Measurements from ENCODE around the gene SET. TPM values are rescaled to one million over a fixed set of nuclear protein-coding genes. Genes with fewer than 3 reads are reported as not detected.
A peak's percentile ranks its signal among the peaks of the same experiment; 100 is the strongest.
"Not testable (repeated sequence)": the region's sequence is repeated elsewhere in the genome, so short reads cannot be mapped to it uniquely, and the experiment has no call there.

Gene SET
- total RNA-seq, 1 experiment from 2014 or later: 1,009 TPM

GRCh38 chr9:128657344-128657704, 31.7 kb upstream of the SET start:
- TF ChIP-seq EZH2 (IDR thresholded peaks at IDR 0.05; ENCODE audit: borderline replicate concordance, low read depth, low read length, poor library complexity, severe bottlenecking): no peak
- TF ChIP-seq CTCF (conservative IDR thresholded peaks at IDR 0.05; ENCODE audit: low read depth, low read length): no peak
- Histone ChIP-seq H3K27me3 (replicated peaks; ENCODE audit: insufficient read depth, low read depth, low read length, poor library complexity) (no peaks in the 10 kb centered on the region), H3K9me3 (ENCODE audit: low read depth, low read length, poor library complexity, severe bottlenecking) (no peaks in the 10 kb centered on the region), H3K27ac (ENCODE audit: low read depth, low read length, poor library complexity, severe bottlenecking) (peak overlapping the region; percentile 100), H3K4me3 (ENCODE audit: low read depth, low read length, poor library complexity, severe bottlenecking) (peak overlapping the region; percentile 69), H3K36me3 (ENCODE audit: insufficient read depth, low read length, poor library complexity, severe bottlenecking) (no peaks in the 10 kb centered on the region), H3K4me1 (ENCODE audit: insufficient read depth, low read length, poor library complexity, severe bottlenecking) (no peaks in the 10 kb centered on the region)
- POLR2A ChIA-PET (ENCODE audit: low non-redundant PET): no interaction called here
- CTCF ChIA-PET: interaction anchor here (0.5 kb wide), 1 partner anchor 20 kb away, joined by 3 read pairs; no protein-coding TSS in a partner anchor
- DNase-seq (ENCODE audit: low spot score): no peak
- intact Hi-C loops (cut with micrococcal nuclease; ENCODE audit: unreplicated experiment): no loop called here
- TSS peak; percentile 90 for BruUV-seq (replicated peaks)

- CTCF ChIA-PET: interaction anchor here (0.5 to 0.7 kb wide), 2 partner anchors 20 to 25 kb away, joined by 3 read pairs; no protein-coding TSS in a partner anchor
- DNase-seq (ENCODE audit: low spot score): no peak
- Histone ChIP-seq H3K27me3 (replicated peaks; ENCODE audit: insufficient read depth, low read depth, low read length, poor library complexity) (no peaks in the 10 kb centered on the region), H3K4me3 (ENCODE audit: low read depth, low read length, poor library complexity, severe bottlenecking) (no peak overlapping the region), H3K4me1 (ENCODE audit: insufficient read depth, low read length, poor library complexity, severe bottlenecking) (no peaks in the 10 kb centered on the region), H3K27ac (ENCODE audit: low read depth, low read length, poor library complexity, severe bottlenecking) (no peak overlapping the region), H3K9me3 (ENCODE audit: low read depth, low read length, poor library complexity, severe bottlenecking) (no peaks in the 10 kb centered on the region), H3K36me3 (ENCODE audit: insufficient read depth, low read length, poor library complexity, severe bottlenecking) (no peaks in the 10 kb centered on the region)
- no TSS peak for BruUV-seq (replicated peaks)
- POLR2A ChIA-PET (ENCODE audit: low non-redundant PET): no interaction called here
- TF ChIP-seq CTCF (conservative IDR thresholded peaks at IDR 0.05; ENCODE audit: low read depth, low read length) (no peak), EZH2 (IDR thresholded peaks at IDR 0.05; ENCODE audit: borderline replicate concordance, low read depth, low read length, poor library complexity, severe bottlenecking) (no peak)
- intact Hi-C loops (cut with micrococcal nuclease; ENCODE audit: unreplicated experiment): no loop called here
These were observed 31.2 kb upstream of the SET start for GRCh38 chr9:128657796-128658195.

- BruUV-seq (replicated peaks); CTCF ChIA-PET; DNase-seq (ENCODE audit: low spot score); H3K36me3 ChIP-seq (ENCODE audit: insufficient read depth, low read length, poor library complexity, severe bottlenecking); H3K9me3 ChIP-seq (ENCODE audit: low read depth, low read length, poor library complexity, severe bottlenecking); POLR2A ChIA-PET (ENCODE audit: low non-redundant PET); H3K27me3 ChIP-seq (replicated peaks; ENCODE audit: insufficient read depth, low read depth, low read length, poor library complexity); H3K4me3 ChIP-seq (ENCODE audit: low read depth, low read length, poor library complexity, severe bottlenecking); H3K4me1 ChIP-seq (ENCODE audit: insufficient read depth, low read length, poor library complexity, severe bottlenecking); H3K27ac ChIP-seq (ENCODE audit: low read depth, low read length, poor library complexity, severe bottlenecking); intact Hi-C loops (cut with micrococcal nuclease; ENCODE audit: unreplicated experiment): not testable (repeated sequence)
These were observed 22.5 kb upstream of the SET start for GRCh38 chr9:128666481-128666941.

- Histone ChIP-seq H3K4me3 (ENCODE audit: low read depth, low read length, poor library complexity, severe bottlenecking) (no peak overlapping the region), H3K36me3 (ENCODE audit: insufficient read depth, low read length, poor library complexity, severe bottlenecking) (no peaks in the 10 kb centered on the region), H3K27me3 (replicated peaks; ENCODE audit: insufficient read depth, low read depth, low read length, poor library complexity) (no peaks in the 10 kb centered on the region), H3K9me3 (ENCODE audit: low read depth, low read length, poor library complexity, severe bottlenecking) (no peaks in the 10 kb centered on the region), H3K4me1 (ENCODE audit: insufficient read depth, low read length, poor library complexity, severe bottlenecking) (no peaks in the 10 kb centered on the region), H3K27ac (ENCODE audit: low read depth, low read length, poor library complexity, severe bottlenecking) (no peak overlapping the region)
- no TSS peak for BruUV-seq (replicated peaks)
- POLR2A ChIA-PET (ENCODE audit: low non-redundant PET): interaction anchor here (0.7 kb wide), 1 partner anchor 157 kb away, joined by 3 read pairs; no protein-coding TSS in a partner anchor
- no peak for DNase-seq (ENCODE audit: low spot score)
- CTCF ChIA-PET: interaction anchor here (0.7 kb wide), 1 partner anchor 724 kb away, joined by 6 read pairs; no protein-coding TSS in a partner anchor
- no peak for TF ChIP-seq EZH2 (IDR thresholded peaks at IDR 0.05; ENCODE audit: borderline replicate concordance, low read depth, low read length, poor library complexity, severe bottlenecking)
- no peak for TF ChIP-seq CTCF (conservative IDR thresholded peaks at IDR 0.05; ENCODE audit: low read depth, low read length)
- intact Hi-C loops (cut with micrococcal nuclease; ENCODE audit: unreplicated experiment): no loop called here
These were observed 19.2 kb upstream of the SET start for GRCh38 chr9:128669786-128670185.

Measured in A673 (cell line).